ENCODE measurements around the gene CIITA. TPM values are rescaled to one million over a fixed set of nuclear protein-coding genes. Genes with fewer than 3 reads are reported as not detected.

CIITA gene
- total and polyA plus RNA-seq, 10 of the 15 experiments (the other 5 are each of a cell fraction or from before 2014, with no cell fraction given): 11.5 to 145 (median 49.7) TPM

DNA sequence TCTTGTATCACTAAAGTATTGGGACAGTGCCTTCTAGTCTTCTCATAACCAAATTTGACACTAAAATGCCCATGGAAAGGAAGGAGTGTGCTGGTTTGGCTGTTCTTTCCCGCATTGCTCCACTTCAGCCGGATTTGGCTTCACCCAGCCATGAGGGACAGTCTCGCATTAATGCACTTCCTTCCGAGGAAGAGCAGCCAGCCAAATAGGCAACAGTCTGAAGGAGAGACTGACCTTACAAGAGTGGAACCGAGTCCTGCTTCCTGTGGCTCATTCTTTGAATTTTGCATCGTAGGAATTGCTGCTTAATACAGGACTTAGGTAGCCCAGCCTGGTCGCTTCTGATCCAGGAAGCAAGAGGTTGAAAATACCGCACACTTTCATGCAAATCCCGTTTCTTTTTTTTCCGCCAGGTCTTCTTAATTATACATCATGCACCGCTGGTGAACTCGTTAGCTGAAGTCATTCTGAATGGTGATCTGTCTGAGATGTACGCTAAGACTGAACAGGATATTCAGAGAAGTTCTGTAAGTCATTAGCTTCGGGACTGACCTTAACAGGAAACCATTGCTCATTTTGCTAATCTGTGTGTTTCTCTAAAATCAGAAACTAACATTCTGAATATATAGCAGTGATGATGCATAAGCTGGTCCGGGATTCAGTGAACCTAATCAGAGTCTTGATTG lies 105.6 kb downstream of the CIITA start (continued):
- 0 out of 2 replicates have a peak, but pooled peaks have one; percentile 10 for TF ChIP-seq EED (IDR thresholded peaks at IDR 0.05; ENCODE audit: low read depth)
- 0 out of 4 replicates have a peak, but pooled peaks of 1 of the 2 experiments have one; percentile 8 for TF ChIP-seq IKZF2 (IDR thresholded peaks at IDR 0.05)
- TF ChIP-seq FOXM1 (IDR thresholded peaks at IDR 0.05; ENCODE audit: low read depth, low read length): 0 out of 2 replicates have a peak, but pooled peaks have one; percentile 4
- no peak for TF ChIP-seq MXI1 (IDR thresholded peaks at IDR 0.05; ENCODE audit: low read depth, low read length)
- TF ChIP-seq HDAC2 (IDR thresholded peaks at IDR 0.05): no peak
- peak; percentile 66 for TF ChIP-seq JUNB (IDR thresholded peaks at IDR 0.05)

DNA sequence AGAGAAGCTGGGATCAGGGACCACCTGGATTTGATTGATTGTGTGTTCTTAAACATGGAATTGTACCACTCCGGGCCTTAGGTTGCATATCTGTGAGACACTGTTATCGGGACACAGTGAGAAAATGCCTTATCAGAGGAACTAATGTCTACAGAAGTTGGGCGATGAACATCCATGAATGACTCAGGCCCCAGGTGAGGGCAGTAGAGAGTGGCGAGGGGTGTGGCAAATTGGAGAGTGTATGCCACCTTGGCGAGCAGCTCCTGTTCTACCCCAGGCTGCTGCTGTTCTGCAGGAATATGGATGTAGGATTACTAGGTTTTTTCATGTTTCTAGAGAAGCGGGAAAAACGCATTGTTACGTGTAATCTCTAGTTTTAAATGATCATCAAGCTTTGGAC lies 106.2 kb downstream of the CIITA start:
- no peaks in the 10 kb centered on the region for H3K9me3 ChIP-seq (replicated peaks; ENCODE audit: control insufficient read depth, insufficient read depth, low read length)
- no peak for FAIRE-seq
- SMC1A ChIA-PET (ENCODE audit: uncharacterized antibody, unreplicated experiment): interaction anchor here (0.6 to 3.3 kb wide), 32 partner anchors 10 to 837 kb away, joined by 3 to 48 read pairs (median 4); partner anchors contain the start of gene SOCS1
- WGBS (ENCODE audit: insufficient coverage, insufficient replicate concordance, low lambda C conversion rate, missing lambda C conversion rate): 19% methylated on average over 8 of the region's 8 CpGs
- RAD21 ChIA-PET (ENCODE audit: unreplicated experiment): interaction anchor here (0.7 to 4.6 kb wide), 24 partner anchors 8 to 424 kb away, joined by 3 to 47 read pairs (median 4); partner anchors contain the start of gene SOCS1
- no peaks in the 10 kb centered on the region for H3K27me3 ChIP-seq (replicated peaks in 1 of 2; ENCODE audit: control insufficient read depth in 2 of 2, insufficient read depth in 2 of 2, low read length in 1 of 2)
- no peak overlapping the region for H3K9ac ChIP-seq (ENCODE audit: control insufficient read depth, insufficient read depth, low read length)
- peak; percentile 42 for ATAC-seq
- POLR2A ChIA-PET: interaction anchor here (1.0 to 2.8 kb wide), 11 partner anchors 11 to 387 kb away, joined by 3 to 15 read pairs (median 4); partner anchors contain the start of gene SOCS1
- H3K79me2 ChIP-seq (ENCODE audit: control insufficient read depth, insufficient read depth, low read length): no peaks in the 10 kb centered on the region
- TF ChIP-seq RAD21 (IDR thresholded peaks at IDR 0.05; ENCODE audit: insufficient read depth, low read depth, low read length) (0 out of 2 replicates have a peak, but pooled peaks have one; percentile 24), POLR2AphosphoS2 (IDR thresholded peaks at IDR 0.05; ENCODE audit: low read depth, low read length) (no peak), KAT2A (conservative IDR thresholded peaks at IDR 0.05; ENCODE audit: control insufficient read depth, low read depth, low read length) (no peak), PAX5 (IDR thresholded peaks at IDR 0.05; ENCODE audit: borderline replicate concordance, low read depth, low read length) (no peak), LARP7 (IDR thresholded peaks at IDR 0.05) (no peak), SMAD5 (IDR thresholded peaks at IDR 0.05; ENCODE audit: low read depth) (no peak), SMC3 (IDR thresholded peaks at IDR 0.05; ENCODE audit: borderline replicate concordance, low read length) (0 out of 2 replicates have a peak, but pooled peaks have one; percentile 8), IKZF2 (IDR thresholded peaks at IDR 0.05) (0 out of 4 replicates have a peak, but pooled peaks of 1 of the 2 experiments have one; percentile 4), TAF1 (IDR thresholded peaks at IDR 0.05; ENCODE audit: borderline replicate concordance, low read depth, low read length) (no peak), PAX8 (IDR thresholded peaks at IDR 0.05) (no peak), TARDBP (IDR thresholded peaks at IDR 0.05; ENCODE audit: borderline replicate concordance) (no peak)
- TF ChIP-seq, protein P1, sequence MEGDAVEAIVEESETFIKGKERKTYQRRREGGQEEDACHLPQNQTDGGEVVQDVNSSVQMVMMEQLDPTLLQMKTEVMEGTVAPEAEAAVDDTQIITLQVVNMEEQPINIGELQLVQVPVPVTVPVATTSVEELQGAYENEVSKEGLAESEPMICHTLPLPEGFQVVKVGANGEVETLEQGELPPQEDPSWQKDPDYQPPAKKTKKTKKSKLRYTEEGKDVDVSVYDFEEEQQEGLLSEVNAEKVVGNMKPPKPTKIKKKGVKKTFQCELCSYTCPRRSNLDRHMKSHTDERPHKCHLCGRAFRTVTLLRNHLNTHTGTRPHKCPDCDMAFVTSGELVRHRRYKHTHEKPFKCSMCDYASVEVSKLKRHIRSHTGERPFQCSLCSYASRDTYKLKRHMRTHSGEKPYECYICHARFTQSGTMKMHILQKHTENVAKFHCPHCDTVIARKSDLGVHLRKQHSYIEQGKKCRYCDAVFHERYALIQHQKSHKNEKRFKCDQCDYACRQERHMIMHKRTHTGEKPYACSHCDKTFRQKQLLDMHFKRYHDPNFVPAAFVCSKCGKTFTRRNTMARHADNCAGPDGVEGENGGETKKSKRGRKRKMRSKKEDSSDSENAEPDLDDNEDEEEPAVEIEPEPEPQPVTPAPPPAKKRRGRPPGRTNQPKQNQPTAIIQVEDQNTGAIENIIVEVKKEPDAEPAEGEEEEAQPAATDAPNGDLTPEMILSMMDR (IDR thresholded peaks at IDR 0.05 in 2 of 3, conservative IDR thresholded peaks at IDR 0.05 in 1 of 3; ENCODE audit: control insufficient read depth in 2 of 3, extremely low read depth in 1 of 3, insufficient read depth in 1 of 3, low read depth in 3 of 3, low read length in 3 of 3): peak; percentile 28 to 40 (median 33); a peak in 4 of 6 replicates
- in situ Hi-C loops (cut with MboI): no loop called here
- H3K4me3 ChIP-seq: 0 out of 2 replicates have a peak overlapping the region, but pooled peaks have one; percentile 27
- no peak for DNase-seq (ENCODE audit: low read depth, low spot score)
- H3K27ac ChIP-seq (ENCODE audit: control insufficient read depth, insufficient read depth): peak overlapping the region; percentile 55; the same call in 1 of the 2 replicates
- no peaks in the 10 kb centered on the region for H4K20me1 ChIP-seq (ENCODE audit: control insufficient read depth, insufficient read depth)
- no TSS peak for BruUV-seq (replicated peaks)
- peak overlapping the region; percentile 28; the same call in 1 of the 2 replicates for H3K4me2 ChIP-seq (ENCODE audit: control insufficient read depth, insufficient read depth)
- CTCF ChIA-PET: interaction anchor here (0.6 to 4.7 kb wide), 31 partner anchors 10 to 425 kb away, joined by 3 to 61 read pairs (median 6); partner anchors contain the start of gene SOCS1
- H2AFZ ChIP-seq (ENCODE audit: control insufficient read depth, low read depth, low read length): no peak overlapping the region; the same call in 1 of the 2 replicates
- intact Hi-C loops (cut with micrococcal nuclease; ENCODE audit: unreplicated experiment): loop anchor here (5.0 kb wide), 2 partner anchors 94 to 274 kb away; partner anchors contain the start of gene SOCS1
- H3K36me3 ChIP-seq (ENCODE audit: control insufficient read depth in 2 of 2, insufficient read depth in 2 of 2, low read length in 1 of 2): peaks cover 9 to 12% of the 10 kb centered on the region in 2 experiments; a peak in 3 of 4 replicates
- peaks cover 30% of the 10 kb centered on the region for H3K4me1 ChIP-seq (ENCODE audit: control insufficient read depth, insufficient read depth, low read length)
